Thoracic aorta (tissue), 2 donors: ENCODE measurements around the gene SPAG5. TPM values are rescaled to one million over a fixed set of nuclear protein-coding genes. Genes with fewer than 3 reads are reported as not detected.

Experiments used
- ATAC-seq: fragments of 150-250 bp; one replicate; pipeline ENCODE4 v1.8.0; 2017; ENCODE audit warnings: low read depth; ENCODE audit not compliant: insufficient number of reproducible peaks, low FRiP score
- DNase-seq: peaks from one replicate; pipeline ENCODE4 v3.0.0-alpha.2; 2020; ENCODE audit warnings: low spot score
- H3K27ac ChIP-seq, 2 donors: fragments of 200-600 bp; sonication (generic); 1 replicate in 1 of 2; 2 replicates in 1 of 2; pipeline ENCODE4 v1.5.1; 2016; ENCODE audit warnings: mild to moderate bottlenecking in 2 of 2, moderate library complexity in 2 of 2
- H3K27me3 ChIP-seq: fragments of 200-600 bp; sonication (generic); replicated peaks from 2 replicates; pipeline ENCODE4 v1.6.0; 2016; ENCODE audit warnings: mild to moderate bottlenecking; ENCODE audit not compliant: insufficient read depth
- H3K36me3 ChIP-seq: fragments of 200-600 bp; sonication (generic); one replicate; pipeline ENCODE4 v1.5.1; 2016
- H3K4me1 ChIP-seq, 2 donors: fragments of 200-600 bp; sonication (generic); 1 replicate in 1 of 2; 2 replicates in 1 of 2; pipeline versions ENCODE4 v1.5.1 to v1.6.0; 2016; ENCODE audit warnings: low read depth in 2 of 2, mild to moderate bottlenecking in 1 of 2; ENCODE audit not compliant: control insufficient read depth in 1 of 2
- H3K4me3 ChIP-seq: fragments of 200-600 bp; sonication (generic); 2 replicates; pipeline ENCODE4 v1.5.1; 2016; ENCODE audit warnings: mild to moderate bottlenecking
- H3K9me3 ChIP-seq: fragments of 200-600 bp; sonication (generic); 2 replicates; pipeline ENCODE4 v1.5.1; 2016
- total RNA-seq, 2 donors: library from RNA; depleted of rRNA; stranded (reverse); fragments of >200 nt; gene quantifications; one replicate each; pipeline versions ENCODE4 v1.1.0 to v1.2.3, GENCODE V29; 2016
- TF ChIP-seq, protein P1 (sequence below): fragments of 200-600 bp; sonication (generic); IDR thresholded peaks from one replicate; pipeline ENCODE4 v1.5.1; 2019; ENCODE audit warnings: antibody characterized with exemption

The SPAG5 gene
- 1 to 10 TPM; 1.6 to 5.9 TPM for total RNA-seq

- Histone ChIP-seq H3K27ac (peak within 1 kb of the TSS; percentile 95 to 98), H3K4me3 (peak within 1 kb of the TSS; percentile 88), H3K9me3 (no peaks in the 10 kb centered on the region), H3K27me3 (no peaks in the 10 kb centered on the region), H3K4me1 (peaks cover 5 to 16% of the 10 kb centered on the region in 2 donors), H3K36me3 (no peaks in the 10 kb centered on the region)
- TF ChIP-seq, protein P1, sequence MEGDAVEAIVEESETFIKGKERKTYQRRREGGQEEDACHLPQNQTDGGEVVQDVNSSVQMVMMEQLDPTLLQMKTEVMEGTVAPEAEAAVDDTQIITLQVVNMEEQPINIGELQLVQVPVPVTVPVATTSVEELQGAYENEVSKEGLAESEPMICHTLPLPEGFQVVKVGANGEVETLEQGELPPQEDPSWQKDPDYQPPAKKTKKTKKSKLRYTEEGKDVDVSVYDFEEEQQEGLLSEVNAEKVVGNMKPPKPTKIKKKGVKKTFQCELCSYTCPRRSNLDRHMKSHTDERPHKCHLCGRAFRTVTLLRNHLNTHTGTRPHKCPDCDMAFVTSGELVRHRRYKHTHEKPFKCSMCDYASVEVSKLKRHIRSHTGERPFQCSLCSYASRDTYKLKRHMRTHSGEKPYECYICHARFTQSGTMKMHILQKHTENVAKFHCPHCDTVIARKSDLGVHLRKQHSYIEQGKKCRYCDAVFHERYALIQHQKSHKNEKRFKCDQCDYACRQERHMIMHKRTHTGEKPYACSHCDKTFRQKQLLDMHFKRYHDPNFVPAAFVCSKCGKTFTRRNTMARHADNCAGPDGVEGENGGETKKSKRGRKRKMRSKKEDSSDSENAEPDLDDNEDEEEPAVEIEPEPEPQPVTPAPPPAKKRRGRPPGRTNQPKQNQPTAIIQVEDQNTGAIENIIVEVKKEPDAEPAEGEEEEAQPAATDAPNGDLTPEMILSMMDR: no peak
- ATAC-seq: peak; percentile 95
- peak; percentile 72 for DNase-seq
Observed at GRCh38 chr17:28598799-28599310, at the start of gene SPAG5. SPAG5 (minus strand) TSS chr17:28599025; CDS start chr17:28598946, 79 bp downstream.

DNA sequence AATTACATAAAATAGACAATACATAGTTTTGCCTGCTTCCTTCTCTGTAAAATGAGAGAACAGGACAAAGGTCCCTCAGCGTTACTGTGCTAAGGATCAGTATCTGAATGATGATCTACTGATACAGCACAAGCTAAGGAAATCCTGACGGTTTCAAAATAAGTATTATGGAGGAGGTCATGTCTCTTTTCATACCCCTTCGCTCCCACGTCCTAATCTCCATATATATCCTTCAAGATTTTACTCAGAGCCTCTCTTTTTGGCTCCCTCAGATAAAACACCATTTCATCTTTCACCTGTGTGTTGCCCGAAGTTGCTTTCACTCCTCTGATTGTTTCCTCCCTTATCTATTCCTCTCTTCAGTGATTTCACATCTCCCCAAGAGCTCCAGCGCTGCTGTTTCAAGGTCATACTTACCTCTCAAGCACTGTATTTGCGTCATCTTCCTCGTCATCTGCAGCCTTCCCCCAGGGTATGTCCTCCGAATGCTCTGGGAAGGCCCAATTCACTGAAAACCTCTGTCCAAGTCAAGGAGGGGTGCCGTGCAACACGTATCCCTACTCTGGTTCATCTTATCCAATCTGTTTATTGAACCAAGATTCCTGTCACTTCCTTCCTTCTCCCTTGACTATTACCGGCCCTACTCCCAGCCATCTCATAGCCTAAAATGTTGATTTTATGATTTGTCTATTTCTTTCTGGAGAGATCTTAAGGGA is 47.4 kb upstream of the SPAG5 start:
- TF ChIP-seq, protein P1: no peak
- H3K4me3 ChIP-seq: peak overlapping the region; percentile 96
- peak overlapping the region; percentile 83 to 84 for H3K27ac ChIP-seq
- H3K9me3 ChIP-seq: no peaks in the 10 kb centered on the region
- no peak for DNase-seq
- no peak for ATAC-seq
- peaks cover 13 to 40% of the 10 kb centered on the region in 2 donors for H3K4me1 ChIP-seq
- H3K27me3 ChIP-seq: no peaks in the 10 kb centered on the region
- peaks cover 25% of the 10 kb centered on the region for H3K36me3 ChIP-seq

DNA sequence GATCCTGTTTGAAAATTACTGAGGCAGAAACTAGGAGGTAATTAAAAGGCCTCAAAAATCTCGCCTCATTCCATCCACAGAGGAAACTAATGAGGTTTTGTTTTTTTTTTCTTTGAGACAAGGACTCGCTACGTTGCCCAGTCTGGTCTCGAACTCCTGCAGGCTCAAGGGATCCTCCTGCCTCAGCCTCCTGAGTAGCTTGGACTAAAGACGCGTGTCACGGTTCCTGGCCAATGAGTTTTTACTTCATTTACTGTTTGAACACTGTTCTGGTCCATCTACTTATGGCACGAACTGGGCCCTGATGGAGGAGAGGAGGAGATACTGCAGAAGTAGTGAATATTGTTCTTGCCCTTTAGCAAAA is 46.7 kb upstream of the SPAG5 start:
- peak overlapping the region; percentile 96 for H3K4me3 ChIP-seq
- H3K36me3 ChIP-seq: peaks cover 20% of the 10 kb centered on the region
- H3K27me3 ChIP-seq: no peaks in the 10 kb centered on the region
- DNase-seq: no peak
- peak overlapping the region; percentile 75 to 84 for H3K27ac ChIP-seq
- peaks cover 13 to 40% of the 10 kb centered on the region in 2 donors for H3K4me1 ChIP-seq
- ATAC-seq: no peak
- TF ChIP-seq, protein P1: no peak
- H3K9me3 ChIP-seq: no peaks in the 10 kb centered on the region

GRCh38 chr17:28644787-28645575 is 46.2 kb upstream of the SPAG5 start, which contains the start of gene BLTP2:
BLTP2 (minus strand) TSS chr17:28645158; CDS start chr17:28645056, 102 bp downstream.
- Histone ChIP-seq H3K27ac (peak within 1 kb of the TSS; percentile 84 to 97), H3K4me3 (peak within 1 kb of the TSS; percentile 96), H3K9me3 (no peaks in the 10 kb centered on the region), H3K36me3 (peaks cover 21% of the 10 kb centered on the region), H3K27me3 (no peaks in the 10 kb centered on the region), H3K4me1 (peaks cover 13 to 40% of the 10 kb centered on the region in 2 donors)
- ATAC-seq: peak; percentile 90
- peak; percentile 82 for DNase-seq
- TF ChIP-seq, protein P1: peak; percentile 17
